ENCODE data around the gene A1BG.
"Not testable (repeated sequence)": the region's sequence is repeated elsewhere in the genome, so short reads cannot be mapped to it uniquely, and the experiment has no call there.

Gene A1BG

DNA sequence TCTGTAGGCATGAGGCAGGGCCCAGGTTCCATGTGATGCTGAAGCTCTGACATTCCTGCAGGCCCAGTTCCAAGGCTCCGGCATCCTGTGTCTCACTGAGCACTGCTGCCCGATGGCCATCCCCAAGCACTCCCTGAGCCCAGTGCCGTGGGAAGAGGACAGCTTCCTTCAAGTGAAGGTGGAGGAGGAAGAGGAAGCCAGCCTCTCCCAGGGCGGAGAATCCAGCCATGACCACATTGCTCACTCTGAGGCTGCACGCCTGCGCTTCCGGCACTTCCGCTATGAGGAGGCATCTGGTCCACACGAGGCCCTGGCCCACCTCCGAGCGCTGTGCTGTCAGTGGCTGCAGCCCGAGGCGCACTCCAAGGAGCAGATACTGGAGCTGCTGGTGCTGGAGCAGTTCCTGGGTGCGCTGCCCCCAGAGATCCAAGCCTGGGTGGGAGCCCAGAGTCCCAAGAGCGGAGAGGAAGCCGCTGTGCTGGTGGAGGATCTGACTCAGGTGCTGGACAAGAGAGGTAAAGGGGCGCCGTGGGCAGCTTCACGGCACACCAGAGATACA lies 18.5 kb downstream of the A1BG start:
- DNase-seq, result no peak

DNA sequence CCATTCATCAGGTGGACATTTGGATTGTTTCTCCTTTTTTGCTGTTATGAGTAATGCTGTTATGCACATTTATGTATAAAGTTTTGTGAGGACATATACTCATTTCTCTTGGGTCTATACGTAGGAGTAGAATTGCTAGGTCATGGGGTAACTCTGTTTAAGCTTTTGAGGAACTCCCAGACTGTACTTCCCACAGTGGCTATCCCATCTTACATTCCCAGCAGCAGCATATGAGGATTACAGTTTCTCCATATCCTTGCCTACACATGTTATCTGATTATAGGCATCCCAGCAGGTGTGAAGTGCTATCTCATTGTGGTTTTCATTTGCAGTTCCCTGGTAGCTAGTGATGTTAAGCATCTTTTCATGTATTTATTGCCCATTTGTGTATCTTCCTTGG lies 20.6 kb downstream of the A1BG start:
- DNase-seq, result no peak

DNA sequence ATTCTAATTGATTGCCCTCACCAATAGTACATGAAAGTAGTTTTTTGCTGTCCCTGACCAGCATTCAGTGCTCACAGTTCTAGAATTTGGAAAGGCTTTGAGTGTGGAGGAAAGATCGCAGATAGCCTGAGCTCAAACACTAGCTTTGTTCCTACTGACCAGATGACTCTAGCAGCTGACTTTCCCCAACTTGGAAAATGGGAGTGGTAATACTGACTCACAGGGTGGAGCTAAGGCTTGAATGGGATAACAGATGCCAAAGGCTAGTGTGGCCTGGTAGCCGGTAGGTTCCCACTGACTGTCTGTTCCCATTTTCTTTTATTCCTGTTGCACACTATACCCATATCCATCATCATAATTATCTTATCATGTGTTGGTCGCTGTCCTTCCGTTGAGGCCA lies 22.8 kb downstream of the A1BG start:
- DNase-seq, result no peak

GRCh38 chr19:58328999-58329398 lies 24.3 kb downstream of the A1BG start:
- no peak for DNase-seq

DNA sequence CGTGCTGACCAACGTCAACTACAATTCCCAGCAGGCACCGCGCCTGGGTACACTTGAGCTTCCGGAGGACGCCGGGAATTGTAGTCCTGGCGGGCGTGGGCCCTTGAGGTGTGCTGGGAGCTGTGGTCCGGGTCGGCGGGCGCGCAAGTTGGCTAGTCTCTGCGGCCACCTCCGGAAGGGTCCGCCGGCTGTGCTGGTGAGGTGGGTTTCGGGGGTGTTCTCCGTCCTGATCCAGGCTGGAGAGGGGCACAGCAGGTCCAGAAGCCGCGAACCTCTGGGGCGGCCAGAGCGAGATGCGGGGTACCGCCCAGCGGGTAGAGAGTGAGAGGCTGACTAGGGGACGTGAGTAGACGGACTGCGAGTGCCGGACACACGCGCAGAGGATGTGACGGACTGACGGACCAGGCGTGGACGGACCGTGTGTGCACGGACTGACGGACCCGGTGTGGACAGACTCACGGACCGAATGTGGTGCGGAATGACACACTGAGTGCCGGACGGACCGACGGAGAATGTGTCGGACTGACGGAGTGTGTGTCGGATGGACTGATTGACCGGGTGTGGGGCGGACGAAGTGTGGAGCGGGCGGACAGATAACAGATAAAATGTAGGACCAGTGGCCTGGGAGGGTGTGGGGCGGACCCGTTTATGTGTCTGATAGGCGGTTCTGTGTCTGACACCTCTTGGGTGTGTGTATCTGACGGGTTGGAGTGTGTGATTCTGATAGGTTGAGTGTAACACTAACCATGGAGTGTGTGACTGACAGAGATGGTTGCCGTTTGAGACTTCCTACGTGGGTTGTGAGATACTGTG lies 26.2 kb downstream of the A1BG start, which contains the start of gene ZSCAN22:
Gene ZSCAN22 (plus strand): TSS at position 81 of the 813 bp plus-strand sequence. CDS start 7,809 bp downstream, outside the sequence.
- DNase-seq, result peak; percentile 49

GRCh38 chr19:58326501-58326913 lies 26.8 kb downstream of the A1BG start:
- DNase-seq, result no peak

- no peak for DNase-seq
Observed at GRCh38 chr19:58325311-58326022, 27.8 kb downstream of the A1BG start.

DNA sequence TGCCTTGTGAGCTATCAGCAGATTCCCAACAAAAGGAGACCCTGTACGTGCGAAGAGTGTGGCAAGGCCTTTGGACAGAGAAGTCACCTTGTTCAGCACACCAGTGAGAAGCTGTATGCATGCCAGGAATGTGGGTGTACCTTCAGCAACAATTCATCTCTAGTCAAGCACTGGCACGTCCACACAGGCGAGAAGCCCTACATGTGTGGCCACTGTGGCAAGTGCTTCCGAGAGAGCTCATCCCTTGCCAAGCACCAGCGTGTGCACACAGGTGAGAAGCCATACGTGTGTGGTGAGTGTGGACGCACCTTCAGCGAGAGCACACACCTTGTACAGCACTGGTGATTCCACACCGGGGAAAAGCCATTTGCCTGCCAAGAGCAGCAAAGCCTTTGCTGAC lies 34.1 kb downstream of the A1BG start:
- DNase-seq, result no peak

- no peak for DNase-seq
Observed at GRCh38 chr19:58318297-58318696, 35.0 kb downstream of the A1BG start.

- no peak for DNase-seq
Observed at GRCh38 chr19:58317476-58318072, 35.7 kb downstream of the A1BG start.

DNA sequence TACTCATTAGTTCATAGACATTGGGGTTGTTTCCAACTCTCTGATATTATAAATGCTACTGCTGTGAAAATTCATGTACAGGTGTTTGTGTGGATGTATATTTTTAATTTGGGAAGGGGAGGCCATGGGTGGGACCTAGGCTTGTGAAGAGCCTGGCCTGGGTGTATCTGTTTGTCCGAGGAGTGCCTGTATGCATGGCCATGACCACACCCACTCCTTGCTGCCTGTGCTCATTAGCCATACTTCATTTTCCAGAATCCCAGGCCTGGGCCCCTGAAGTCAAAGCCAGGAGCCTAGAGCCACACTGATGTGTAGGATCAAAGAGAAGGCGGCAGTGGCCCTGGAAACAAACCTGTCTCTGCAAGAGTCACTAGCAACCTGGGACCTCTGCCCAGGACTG lies 37.7 kb downstream of the A1BG start:
- DNase-seq, result no peak

GRCh38 chr19:58311345-58311865 lies 41.9 kb downstream of the A1BG start:
- DNase-seq, result no peak

DNA sequence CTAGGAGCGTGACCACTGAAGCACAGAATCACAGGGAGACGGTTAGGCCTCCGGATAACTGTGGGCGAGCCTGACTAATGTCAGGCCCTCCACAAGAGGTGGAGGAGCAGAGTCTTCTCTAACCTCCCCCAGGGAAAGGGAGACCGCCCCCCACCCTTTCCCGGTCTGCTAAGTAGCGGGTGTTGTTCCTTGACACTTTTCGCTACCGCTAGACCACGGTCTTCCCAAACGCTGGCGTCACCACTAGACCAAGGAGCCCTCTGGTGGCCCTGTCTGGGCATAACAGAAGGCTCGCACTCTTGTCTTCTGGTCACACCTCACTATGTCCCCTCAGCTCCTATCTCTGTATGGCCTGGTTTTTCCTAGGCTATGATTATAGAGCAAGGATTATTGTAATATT lies 42.6 kb downstream of the A1BG start:
- DNase-seq, result not testable (repeated sequence)

DNA sequence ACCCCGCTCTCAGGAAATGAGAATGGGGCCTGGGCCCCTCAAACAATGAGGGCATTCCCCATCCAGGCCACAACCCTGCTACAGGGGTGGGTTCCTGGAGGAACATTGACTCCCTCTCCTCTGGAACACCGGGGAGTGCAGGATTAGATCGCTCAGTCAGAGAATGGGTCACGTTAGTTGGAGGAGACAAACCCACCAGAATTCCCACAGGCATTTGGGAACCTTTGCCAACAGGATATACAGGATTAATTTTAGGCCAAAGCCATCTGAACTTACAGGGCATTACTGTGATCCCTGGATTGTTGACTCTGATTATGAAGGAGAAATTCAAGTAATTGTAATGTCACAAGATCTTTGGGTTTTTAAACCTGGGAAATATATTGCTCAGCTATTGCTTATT lies 45.6 kb downstream of the A1BG start:
- DNase-seq, result no peak

DNA sequence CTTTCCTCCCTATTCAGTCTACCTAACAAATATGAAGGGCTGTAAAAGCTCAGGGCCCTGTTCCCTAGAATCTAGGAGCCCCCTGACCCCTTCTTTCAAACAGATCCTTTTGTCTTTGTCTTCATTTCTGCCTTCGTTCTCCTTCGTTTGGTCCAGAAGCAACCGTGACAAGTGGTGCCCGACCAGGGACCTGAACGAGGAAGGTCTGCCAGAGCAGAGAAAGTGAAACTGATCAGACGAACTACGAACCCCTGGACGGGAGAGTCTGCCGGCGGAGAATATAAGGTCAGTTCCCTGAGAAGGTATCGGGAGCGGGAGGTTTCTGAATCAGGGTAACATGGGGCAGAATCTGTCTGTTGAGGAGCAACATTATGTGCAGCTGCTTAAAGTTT lies 47.4 kb downstream of the A1BG start:
- no peak for DNase-seq

GRCh38 chr19:58305065-58305931 lies 48.0 kb downstream of the A1BG start, which contains the start of gene ERVK3-1:
Gene ERVK3-1 (plus strand): TSS chr19:58305377. CDS start chr19:58312169, 6,792 bp downstream.
- peak; percentile 74 for DNase-seq

GRCh38 chr19:58304748-58305064 lies 48.6 kb downstream of the A1BG start:
- no peak for DNase-seq

GRCh38 chr19:58304255-58304654 lies 49.0 kb downstream of the A1BG start:
- no peak for DNase-seq

DNA sequence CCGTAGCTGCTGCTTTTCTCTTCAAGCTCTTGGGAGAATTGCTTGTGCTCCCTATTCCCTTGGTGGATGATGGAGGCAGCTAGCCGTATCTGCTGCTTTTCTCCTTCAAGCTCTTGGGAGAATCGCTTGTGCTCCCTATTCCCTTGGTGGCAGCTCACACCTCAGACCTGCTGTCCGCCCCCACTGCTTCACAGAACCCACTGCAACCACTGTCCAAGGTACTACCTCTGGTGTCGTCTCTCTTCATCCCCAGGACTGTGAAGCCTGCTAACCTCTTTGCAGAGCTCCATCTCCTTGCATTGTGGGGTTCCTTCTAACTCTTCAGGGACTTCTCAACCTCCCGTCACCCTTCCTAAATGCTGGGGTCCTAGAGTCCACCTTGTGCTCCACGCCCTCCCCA lies 52.7 kb downstream of the A1BG start:
- DNase-seq, result no peak

DNA sequence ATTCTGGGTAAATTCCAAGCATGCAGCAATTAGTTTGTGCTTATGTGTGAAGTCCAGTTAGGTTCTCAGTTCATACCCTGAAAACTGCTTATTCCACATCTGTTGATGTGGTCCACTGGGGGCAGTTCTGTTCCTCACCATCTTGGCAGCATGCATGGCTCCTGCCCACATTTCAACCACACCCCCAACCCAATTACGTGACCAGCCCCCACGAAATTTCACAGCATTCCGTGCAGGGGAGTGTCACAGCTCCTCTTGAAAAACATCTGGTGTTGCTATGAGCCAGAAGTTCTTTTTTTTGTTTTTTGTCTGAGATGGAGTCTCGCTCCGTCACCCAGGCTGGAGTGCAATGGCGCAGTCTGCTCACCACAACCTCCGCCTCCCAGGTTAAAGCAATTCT lies 57.2 kb downstream of the A1BG start:
- no peak for DNase-seq

Data from NCI-H1417 treated with DMSO at 0.1 percent for 48 hours (cell line).